Measurements from ENCODE around the gene IL2RA. TPM values are rescaled to one million over a fixed set of nuclear protein-coding genes. Genes with fewer than 3 reads are reported as not detected.

Gene IL2RA
- total and polyA plus RNA-seq, 4 experiments from 2014 or later: 15.1 to 29.9 (median 20.4) TPM

DNA sequence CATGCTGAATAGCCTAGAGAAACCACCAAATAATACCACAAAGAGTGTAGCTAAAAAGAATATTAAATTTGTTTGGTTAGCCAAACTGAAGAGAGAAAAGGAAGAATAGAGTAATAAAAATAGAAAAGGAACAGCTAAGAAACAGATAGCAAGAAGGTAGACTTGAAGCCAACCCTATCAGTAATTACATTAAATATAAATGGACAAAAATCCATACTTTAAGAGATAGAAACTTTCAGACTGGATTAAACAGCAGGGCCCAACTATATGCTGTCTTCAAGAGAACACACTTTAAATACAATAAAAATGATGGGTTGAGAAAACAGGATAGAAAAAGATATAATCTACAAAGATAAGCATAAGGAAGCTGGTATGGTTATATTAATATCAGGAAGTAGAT, 31.2 kb downstream of the IL2RA start:
- CTCF ChIA-PET (ENCODE audit: partially characterized antibody): interaction anchor here (0.9 to 3.0 kb wide), 5 partner anchors 11 to 62 kb away, joined by 3 to 9 read pairs (median 5); no protein-coding TSS in a partner anchor
- no peak for DNase-seq
- Mint-ChIP-seq H3K4me3 (peak overlapping the region in 5 of 8 donors; percentile 10 to 60 (median 29)), H3K27ac (peak overlapping the region in 2 of 7 donors; percentile 44 to 51), H3K36me3 (peaks cover 12 to 14% of the 10 kb centered on the region in 2 donors), H3K27me3 (no peaks in the 10 kb centered on the region), H3K9me3 (peaks cover 0 to 12% (median 5%) of the 10 kb centered on the region in 8 donors), H3K4me1 (peaks cover 19 to 74% (median 46%) of the 10 kb centered on the region in 4 donors)
- Histone ChIP-seq H3K4me3 (ENCODE audit: low read length in 2 of 2) (no peak overlapping the region), H3K9me3 (ENCODE audit: control insufficient read depth in 1 of 2, low read length in 2 of 2) (no peaks in the 10 kb centered on the region), H3K27me3 (ENCODE audit: insufficient read depth, low read length) (no peaks in the 10 kb centered on the region), H3K36me3 (ENCODE audit: insufficient read depth, low read length) (no peaks in the 10 kb centered on the region), H3K27ac (ENCODE audit: low read depth, low read length) (no peak overlapping the region), H3K4me1 (ENCODE audit: insufficient read depth, low read length) (peaks cover 43% of the 10 kb centered on the region)
- intact Hi-C loops (cut with micrococcal nuclease): no loop called here
- POLR2A ChIA-PET (ENCODE audit: partially characterized antibody): interaction anchor here (0.9 kb wide), 1 partner anchor 19 kb away, joined by 3 read pairs; no protein-coding TSS in a partner anchor

DNA sequence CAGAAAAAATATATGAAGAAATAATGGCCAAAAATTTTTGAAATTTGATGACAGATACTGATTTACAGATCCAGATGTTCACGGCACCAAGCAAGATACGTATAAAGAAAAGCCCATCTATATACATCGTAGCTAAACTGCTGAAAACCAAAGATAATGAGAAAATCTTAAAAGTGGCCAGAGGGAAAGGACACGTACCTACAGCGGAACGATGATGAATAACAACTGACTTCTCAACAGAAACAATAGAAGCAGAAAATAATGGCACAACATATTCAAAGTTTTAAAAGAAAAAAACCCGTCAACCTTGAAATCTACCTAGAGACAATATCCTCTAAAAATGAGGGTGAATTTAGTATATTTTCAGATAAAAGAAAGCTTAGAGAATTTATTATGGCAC, 31.9 kb downstream of the IL2RA start:
- peaks cover 17 to 70% (median 42%) of the 10 kb centered on the region in 4 donors for H3K4me1 Mint-ChIP-seq
- H3K27ac Mint-ChIP-seq: peak overlapping the region in 2 of 7 donors; percentile 44 to 51
- no peaks in the 10 kb centered on the region for H3K36me3 ChIP-seq (ENCODE audit: insufficient read depth, low read length)
- H3K27me3 Mint-ChIP-seq: no peaks in the 10 kb centered on the region
- H3K4me1 ChIP-seq (ENCODE audit: insufficient read depth, low read length): peaks cover 36% of the 10 kb centered on the region
- peaks cover 0 to 12% (median 5%) of the 10 kb centered on the region in 8 donors for H3K9me3 Mint-ChIP-seq
- H3K27me3 ChIP-seq (ENCODE audit: insufficient read depth, low read length): no peaks in the 10 kb centered on the region
- H3K27ac ChIP-seq (ENCODE audit: low read depth, low read length): no peak overlapping the region
- no peak for DNase-seq
- POLR2A ChIA-PET (ENCODE audit: partially characterized antibody): interaction anchor here (0.9 kb wide), 1 partner anchor 20 kb away, joined by 3 read pairs; no protein-coding TSS in a partner anchor
- H3K36me3 Mint-ChIP-seq: peaks cover 12 to 14% of the 10 kb centered on the region in 2 donors
- CTCF ChIA-PET (ENCODE audit: partially characterized antibody): interaction anchor here (1.1 to 3.0 kb wide), 4 partner anchors 13 to 62 kb away, joined by 3 to 9 read pairs (median 5); no protein-coding TSS in a partner anchor
- intact Hi-C loops (cut with micrococcal nuclease): no loop called here
- no peak overlapping the region for H3K4me3 ChIP-seq (ENCODE audit: low read length in 2 of 2)
- no peaks in the 10 kb centered on the region for H3K9me3 ChIP-seq (ENCODE audit: control insufficient read depth in 1 of 2, low read length in 2 of 2)
- H3K4me3 Mint-ChIP-seq: peak overlapping the region in 1 of 8 donors; percentile 11

DNA sequence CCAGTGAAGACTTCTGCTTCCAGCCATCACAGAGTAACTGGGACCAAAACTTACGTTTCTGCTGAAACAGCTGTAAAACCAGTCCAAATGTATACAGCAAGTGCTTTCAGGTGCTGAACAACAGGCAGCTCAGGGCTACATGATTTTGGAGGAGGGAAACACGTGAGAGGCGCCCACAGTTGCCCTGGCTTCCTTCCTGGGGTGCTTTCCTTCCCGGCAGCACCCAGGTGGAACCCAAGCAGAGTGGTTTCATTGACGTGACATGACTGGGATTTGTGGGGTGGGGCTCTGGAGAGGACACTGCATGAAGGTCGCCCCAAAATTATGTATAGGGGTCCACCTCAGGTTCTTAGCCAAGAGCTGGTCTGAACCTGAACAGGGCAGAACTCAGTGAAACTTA, 34.2 kb downstream of the IL2RA start:
- ChIA-PET CTCF (ENCODE audit: partially characterized antibody) (interaction anchor here (0.8 to 2.9 kb wide), 7 partner anchors 10 to 124 kb away, joined by 3 to 13 read pairs (median 4); no protein-coding TSS in a partner anchor), POLR2A (ENCODE audit: partially characterized antibody) (interaction anchor here (0.9 to 4.5 kb wide), 4 partner anchors 9 to 61 kb away, joined by 3 to 30 read pairs (median 14); no protein-coding TSS in a partner anchor)
- Histone ChIP-seq H3K27ac (ENCODE audit: low read depth, low read length) (no peak overlapping the region), H3K27me3 (ENCODE audit: insufficient read depth, low read length) (no peaks in the 10 kb centered on the region), H3K4me3 (ENCODE audit: low read length in 2 of 2) (no peak overlapping the region), H3K9me3 (ENCODE audit: control insufficient read depth in 1 of 2, low read length in 2 of 2) (no peaks in the 10 kb centered on the region), H3K36me3 (ENCODE audit: insufficient read depth, low read length) (peaks cover 22% of the 10 kb centered on the region), H3K4me1 (ENCODE audit: insufficient read depth, low read length) (peaks cover 19% of the 10 kb centered on the region)
- Mint-ChIP-seq H3K4me3 (peak overlapping the region in 3 of 8 donors; percentile 34 to 41 (median 41)), H3K4me1 (peaks cover 17 to 53% (median 30%) of the 10 kb centered on the region in 4 donors), H3K36me3 (peaks cover 26 to 28% of the 10 kb centered on the region in 2 donors), H3K9me3 (peaks cover 0 to 12% (median 5%) of the 10 kb centered on the region in 8 donors), H3K27me3 (no peaks in the 10 kb centered on the region), H3K27ac (peak overlapping the region in 4 of 7 donors; percentile 22 to 87 (median 59))
- intact Hi-C loops (cut with micrococcal nuclease): no loop called here
- no peak for DNase-seq

DNA sequence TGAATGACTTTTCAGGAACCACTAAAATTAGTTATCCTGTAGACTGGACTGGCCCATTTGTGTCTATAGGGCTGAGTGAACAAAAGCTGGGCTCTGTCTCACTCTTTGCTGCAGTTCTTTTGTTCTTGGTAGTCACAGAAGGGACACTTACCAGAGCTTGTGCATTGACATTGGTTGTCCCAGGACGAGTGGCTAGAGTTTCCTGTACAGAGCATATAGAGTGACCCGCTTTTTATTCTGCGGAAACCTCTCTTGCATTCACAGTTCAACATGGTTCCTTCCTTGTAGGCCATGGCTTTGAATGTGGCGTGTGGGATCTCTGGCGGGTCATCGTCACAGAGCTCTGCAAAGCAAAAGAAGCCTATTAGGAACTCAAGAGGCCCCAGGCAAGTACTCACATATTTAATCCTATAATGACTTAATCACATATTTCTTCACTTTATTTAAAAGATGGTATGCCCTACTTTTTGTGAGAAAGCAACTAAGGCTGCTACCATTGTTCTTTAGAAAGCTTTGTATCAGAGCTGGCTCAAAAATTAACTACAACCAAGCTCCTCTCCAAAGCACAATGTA, 36.4 kb downstream of the IL2RA start:
- no peak overlapping the region for H3K4me3 ChIP-seq (ENCODE audit: low read length in 2 of 2)
- no peaks in the 10 kb centered on the region for H3K27me3 ChIP-seq (ENCODE audit: insufficient read depth, low read length)
- H3K9me3 ChIP-seq (ENCODE audit: control insufficient read depth in 1 of 2, low read length in 2 of 2): no peaks in the 10 kb centered on the region
- Mint-ChIP-seq H3K9me3 (peaks cover 0 to 10% (median 4%) of the 10 kb centered on the region in 8 donors), H3K4me3 (no peak overlapping the region), H3K27me3 (no peaks in the 10 kb centered on the region), H3K27ac (peak overlapping the region in 1 of 7 donors; percentile 63), H3K36me3 (peaks cover 38 to 45% of the 10 kb centered on the region in 2 donors), H3K4me1 (peaks cover 16 to 44% (median 28%) of the 10 kb centered on the region in 4 donors)
- ChIA-PET CTCF (ENCODE audit: partially characterized antibody) (interaction anchor here (1.1 to 2.9 kb wide), 3 partner anchors 11 to 61 kb away, joined by 3 to 13 read pairs (median 6); no protein-coding TSS in a partner anchor), POLR2A (ENCODE audit: partially characterized antibody) (interaction anchor here (0.7 to 4.5 kb wide), 2 partner anchors 12 to 86 kb away, joined by 3 to 30 read pairs; no protein-coding TSS in a partner anchor)
- H3K27ac ChIP-seq (ENCODE audit: low read depth, low read length): no peak overlapping the region
- no peak for DNase-seq
- intact Hi-C loops (cut with micrococcal nuclease): no loop called here
- peaks cover 33% of the 10 kb centered on the region for H3K36me3 ChIP-seq (ENCODE audit: insufficient read depth, low read length)
- H3K4me1 ChIP-seq (ENCODE audit: insufficient read depth, low read length): peaks cover 15% of the 10 kb centered on the region

DNA sequence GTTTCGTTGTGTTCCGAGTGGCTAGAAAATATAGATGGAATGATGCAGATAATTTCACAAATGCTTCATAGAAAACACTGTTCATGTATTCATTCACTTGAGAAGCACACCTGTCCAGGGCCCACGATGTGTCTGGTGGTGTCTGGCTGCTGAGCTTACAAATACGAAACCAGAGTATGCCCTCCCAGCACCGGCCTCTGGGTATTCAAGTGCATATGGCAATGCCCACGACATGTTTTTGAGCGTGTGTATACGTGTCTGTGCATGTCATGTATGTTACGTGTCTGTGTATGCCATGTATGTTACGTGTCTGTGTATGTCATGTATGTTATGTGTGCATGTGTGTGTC, 37.9 kb downstream of the IL2RA start:
- H3K4me1 ChIP-seq (ENCODE audit: insufficient read depth, low read length): peaks cover 12% of the 10 kb centered on the region
- no peak for DNase-seq
- Mint-ChIP-seq H3K4me3 (no peak overlapping the region), H3K36me3 (peaks cover 41 to 49% of the 10 kb centered on the region in 2 donors), H3K4me1 (peaks cover 16 to 34% (median 23%) of the 10 kb centered on the region in 4 donors), H3K27me3 (no peaks in the 10 kb centered on the region), H3K9me3 (peaks cover 0 to 2% (median 0%) of the 10 kb centered on the region in 8 donors), H3K27ac (no peak overlapping the region)
- peaks cover 33% of the 10 kb centered on the region for H3K36me3 ChIP-seq (ENCODE audit: insufficient read depth, low read length)
- no peaks in the 10 kb centered on the region for H3K9me3 ChIP-seq (ENCODE audit: control insufficient read depth in 1 of 2, low read length in 2 of 2)
- H3K4me3 ChIP-seq (ENCODE audit: low read length in 2 of 2): no peak overlapping the region
- ChIA-PET POLR2A (ENCODE audit: partially characterized antibody) (no interaction called here), CTCF (ENCODE audit: partially characterized antibody) (interaction anchor here (0.5 to 0.8 kb wide), 2 partner anchors 10 to 26 kb away, joined by 3 to 6 read pairs; no protein-coding TSS in a partner anchor)
- intact Hi-C loops (cut with micrococcal nuclease): no loop called here
- no peaks in the 10 kb centered on the region for H3K27me3 ChIP-seq (ENCODE audit: insufficient read depth, low read length)
- H3K27ac ChIP-seq (ENCODE audit: low read depth, low read length): no peak overlapping the region

DNA sequence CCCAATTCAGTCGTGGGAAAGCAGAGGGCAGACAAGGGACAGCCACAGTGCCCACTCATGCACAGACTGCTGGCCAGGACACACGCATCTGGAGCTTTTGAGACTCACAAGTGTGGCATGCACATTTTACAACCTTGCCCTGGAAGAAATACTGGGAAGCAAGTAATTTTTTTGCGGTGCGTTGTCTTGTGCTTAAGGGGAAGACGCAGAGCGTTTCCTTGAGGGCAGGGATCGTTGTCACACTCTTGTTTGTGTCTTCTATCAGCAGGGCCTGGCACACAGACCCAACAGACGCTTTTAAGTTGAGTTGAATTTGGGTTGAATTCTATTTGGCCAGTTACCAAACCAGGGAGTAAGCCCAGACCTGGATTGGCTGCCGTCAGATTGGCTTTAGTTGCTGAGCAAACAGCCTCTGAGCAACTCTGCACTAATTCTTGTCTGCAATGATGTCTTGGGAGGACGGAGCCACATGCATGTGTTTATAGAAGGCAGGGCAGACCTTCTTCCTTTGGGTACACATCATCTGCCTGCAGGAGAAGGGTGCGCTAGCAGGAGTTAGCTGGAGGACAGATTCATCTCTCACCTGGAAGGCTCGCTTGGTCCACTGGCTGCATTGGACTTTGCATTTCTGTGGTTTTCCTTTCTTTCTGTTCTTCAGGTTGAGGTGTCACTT, 38.4 kb downstream of the IL2RA start:
- Mint-ChIP-seq H3K9me3 (peaks cover 0 to 2% (median 0%) of the 10 kb centered on the region in 8 donors), H3K4me1 (peaks cover 20 to 34% (median 27%) of the 10 kb centered on the region in 4 donors), H3K36me3 (peaks cover 46 to 54% of the 10 kb centered on the region in 2 donors), H3K27me3 (no peaks in the 10 kb centered on the region), H3K4me3 (no peak overlapping the region), H3K27ac (no peak overlapping the region)
- Histone ChIP-seq H3K4me3 (ENCODE audit: low read length in 2 of 2) (no peak overlapping the region), H3K27ac (ENCODE audit: low read depth, low read length) (no peak overlapping the region), H3K36me3 (ENCODE audit: insufficient read depth, low read length) (peaks cover 33% of the 10 kb centered on the region), H3K27me3 (ENCODE audit: insufficient read depth, low read length) (no peaks in the 10 kb centered on the region), H3K9me3 (ENCODE audit: control insufficient read depth in 1 of 2, low read length in 2 of 2) (no peaks in the 10 kb centered on the region), H3K4me1 (ENCODE audit: insufficient read depth, low read length) (peaks cover 12% of the 10 kb centered on the region)
- ChIA-PET POLR2A (ENCODE audit: partially characterized antibody) (interaction anchor here (1.2 kb wide), 1 partner anchor 10 kb away, joined by 4 read pairs; no protein-coding TSS in a partner anchor), CTCF (ENCODE audit: partially characterized antibody) (interaction anchor here (1.4 kb wide), 1 partner anchor 10 kb away, joined by 6 read pairs; no protein-coding TSS in a partner anchor)
- intact Hi-C loops (cut with micrococcal nuclease): no loop called here
- no peak for DNase-seq

Measured in CD4-positive, alpha-beta memory T cell (primary cell).